ENCODE results near the gene MAPK8IP2. TPM values are rescaled to one million over a fixed set of nuclear protein-coding genes. Genes with fewer than 3 reads are reported as not detected.

The MAPK8IP2 gene
- total RNA-seq, 1 experiment from 2014 or later: 6.4 TPM

DNA sequence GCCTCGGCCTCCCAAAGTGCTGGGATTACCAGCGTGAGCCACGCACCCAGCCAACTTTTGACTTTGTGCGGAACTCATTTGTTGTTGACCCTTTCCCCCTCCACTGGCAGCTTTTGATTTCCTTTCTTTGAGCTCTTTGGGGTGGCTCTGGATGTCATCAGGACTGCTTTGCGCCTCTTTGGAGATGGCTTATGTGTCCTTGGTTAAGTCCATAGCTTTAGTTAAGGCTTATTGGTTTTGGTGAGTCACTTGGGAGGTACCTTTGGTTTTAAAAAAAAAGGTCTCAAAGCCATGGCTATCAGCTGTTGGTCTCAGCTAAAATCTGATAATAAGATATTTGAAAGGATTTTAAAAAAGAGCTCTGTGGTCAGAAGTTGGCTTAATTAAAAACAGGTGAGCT lies 32.5 kb downstream of the MAPK8IP2 start:
- DNase-seq (ENCODE audit: low read depth, low spot score) (no peak), ATAC-seq (no peak)
- Histone ChIP-seq H3K27me3 (ENCODE audit: insufficient read depth, low read length) (no peaks in the 10 kb centered on the region), H3K4me2 (ENCODE audit: low read length) (no peak overlapping the region), H3K79me2 (ENCODE audit: insufficient read depth, low read length) (no peaks in the 10 kb centered on the region), H3K9ac (ENCODE audit: low read length) (no peak overlapping the region), H3K4me1 (ENCODE audit: control insufficient read depth in 1 of 2, insufficient read depth in 2 of 2, low read length in 2 of 2) (peaks cover 4 to 16% of the 10 kb centered on the region in 2 experiments; a peak in 3 of 4 replicates), H4K20me1 (ENCODE audit: insufficient read depth) (no peaks in the 10 kb centered on the region), H3K36me3 (ENCODE audit: control insufficient read depth in 1 of 2, insufficient read depth in 2 of 2, low read length in 2 of 2) (no peaks in the 10 kb centered on the region), H3K4me3 (replicated peaks in 1 of 2; ENCODE audit: low read depth in 1 of 2, low read length in 2 of 2) (no peak overlapping the region), H3K9me2 (ENCODE audit: insufficient read depth) (no peaks in the 10 kb centered on the region), H3K27ac (ENCODE audit: low read depth, low read length) (no peak overlapping the region), H3K9me3 (ENCODE audit: control insufficient read depth in 1 of 2, insufficient read depth in 1 of 2, low read depth in 1 of 2, low read length in 2 of 2) (no peaks in the 10 kb centered on the region), H2AFZ (ENCODE audit: low read depth, low read length, poor library complexity, severe bottlenecking) (no peak overlapping the region)
- ChIA-PET RAD21 (ENCODE audit: low non-redundant PET in 1 of 2, low total read pairs in 2 of 2, uncharacterized antibody in 2 of 2, unreplicated experiment in 2 of 2) (no interaction called here), CTCF (no interaction called here), POLR2A (no interaction called here)
- no peak for TF ChIP-seq SIN3A (IDR thresholded peaks at IDR 0.05; ENCODE audit: low read depth)
- TF ChIP-seq ZNF274 (IDR thresholded peaks at IDR 0.05; ENCODE audit: low read depth, low read length): no peak
- no peak for TF ChIP-seq FOSL1 (IDR thresholded peaks at IDR 0.05; ENCODE audit: low read depth)
- no peak for TF ChIP-seq TCF7L2 (IDR thresholded peaks at IDR 0.05; ENCODE audit: borderline replicate concordance, extremely low read depth, insufficient read depth, insufficient read length)
- TF ChIP-seq POLR2AphosphoS5 (IDR thresholded peaks at IDR 0.05; ENCODE audit: low read depth, low read length): no peak
- no peak for TF ChIP-seq JUND (IDR thresholded peaks at IDR 0.05)
- no peak for TF ChIP-seq CBX3 (IDR thresholded peaks at IDR 0.05; ENCODE audit: low read depth)
- no peak for TF ChIP-seq ELF1 (IDR thresholded peaks at IDR 0.05; ENCODE audit: borderline replicate concordance, low read depth)
- TF ChIP-seq SP1 (IDR thresholded peaks at IDR 0.05; ENCODE audit: low read depth): no peak
- intact Hi-C loops (cut with micrococcal nuclease): no loop called here
- BruUV-seq (replicated peaks): no TSS peak

DNA sequence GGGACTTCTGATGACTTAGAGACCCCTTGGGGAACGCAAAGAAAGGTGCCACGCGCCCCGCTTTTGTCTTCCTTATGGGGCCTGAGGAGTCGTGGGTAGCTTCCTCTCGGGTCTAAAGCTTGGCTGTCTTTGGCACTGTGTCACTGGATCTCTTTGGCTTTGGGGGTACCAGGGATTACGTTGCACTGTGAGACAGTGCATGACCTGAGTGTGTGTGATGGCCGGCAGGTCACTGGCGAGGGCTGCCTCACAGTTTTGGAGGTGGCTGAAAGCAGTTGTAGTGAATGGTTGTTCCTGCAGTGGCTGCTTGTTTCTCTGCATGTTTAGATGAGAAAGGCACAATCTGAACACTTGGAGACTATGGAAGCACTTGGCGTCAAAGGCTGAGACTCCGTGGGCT lies 33.2 kb downstream of the MAPK8IP2 start:
- no TSS peak for BruUV-seq (replicated peaks)
- ChIA-PET RAD21 (ENCODE audit: low non-redundant PET in 1 of 2, low total read pairs in 2 of 2, uncharacterized antibody in 2 of 2, unreplicated experiment in 2 of 2) (no interaction called here), POLR2A (no interaction called here), CTCF (no interaction called here)
- Histone ChIP-seq H3K9me2 (ENCODE audit: insufficient read depth) (no peaks in the 10 kb centered on the region), H3K4me1 (ENCODE audit: control insufficient read depth in 1 of 2, insufficient read depth in 2 of 2, low read length in 2 of 2) (peaks cover 2 to 10% of the 10 kb centered on the region in 2 experiments; a peak in 3 of 4 replicates), H3K4me2 (ENCODE audit: low read length) (no peak overlapping the region), H3K36me3 (ENCODE audit: control insufficient read depth in 1 of 2, insufficient read depth in 2 of 2, low read length in 2 of 2) (no peaks in the 10 kb centered on the region), H3K27ac (ENCODE audit: low read depth, low read length) (no peak overlapping the region), H4K20me1 (ENCODE audit: insufficient read depth) (no peaks in the 10 kb centered on the region), H3K9ac (ENCODE audit: low read length) (no peak overlapping the region), H3K27me3 (ENCODE audit: insufficient read depth, low read length) (no peaks in the 10 kb centered on the region), H3K9me3 (ENCODE audit: control insufficient read depth in 1 of 2, insufficient read depth in 1 of 2, low read depth in 1 of 2, low read length in 2 of 2) (no peaks in the 10 kb centered on the region), H3K79me2 (ENCODE audit: insufficient read depth, low read length) (no peaks in the 10 kb centered on the region), H2AFZ (ENCODE audit: low read depth, low read length, poor library complexity, severe bottlenecking) (no peak overlapping the region), H3K4me3 (replicated peaks in 1 of 2; ENCODE audit: low read depth in 1 of 2, low read length in 2 of 2) (no peak overlapping the region)
- intact Hi-C loops (cut with micrococcal nuclease): no loop called here
- ATAC-seq (no peak), DNase-seq (ENCODE audit: low read depth, low spot score) (no peak)
- TF ChIP-seq ZNF274 (IDR thresholded peaks at IDR 0.05; ENCODE audit: low read depth, low read length) (no peak), TCF7L2 (IDR thresholded peaks at IDR 0.05; ENCODE audit: borderline replicate concordance, extremely low read depth, insufficient read depth, insufficient read length) (no peak), RAD21 (IDR thresholded peaks at IDR 0.05; ENCODE audit: low read depth) (no peak), EGR1 (IDR thresholded peaks at IDR 0.05; ENCODE audit: low read depth) (no peak), EZH2phosphoT487 (IDR thresholded peaks at IDR 0.05; ENCODE audit: borderline replicate concordance) (no peak), POLR2AphosphoS5 (IDR thresholded peaks at IDR 0.05; ENCODE audit: low read depth, low read length) (no peak), POLR2A (IDR thresholded peaks at IDR 0.05; ENCODE audit: borderline replicate concordance, extremely low read depth, insufficient read depth, insufficient read length) (no peak), ATF3 (IDR thresholded peaks at IDR 0.05) (no peak), SRF (IDR thresholded peaks at IDR 0.05; ENCODE audit: low read depth) (no peak), SP1 (IDR thresholded peaks at IDR 0.05; ENCODE audit: low read depth) (no peak)
- TF ChIP-seq, protein P1, sequence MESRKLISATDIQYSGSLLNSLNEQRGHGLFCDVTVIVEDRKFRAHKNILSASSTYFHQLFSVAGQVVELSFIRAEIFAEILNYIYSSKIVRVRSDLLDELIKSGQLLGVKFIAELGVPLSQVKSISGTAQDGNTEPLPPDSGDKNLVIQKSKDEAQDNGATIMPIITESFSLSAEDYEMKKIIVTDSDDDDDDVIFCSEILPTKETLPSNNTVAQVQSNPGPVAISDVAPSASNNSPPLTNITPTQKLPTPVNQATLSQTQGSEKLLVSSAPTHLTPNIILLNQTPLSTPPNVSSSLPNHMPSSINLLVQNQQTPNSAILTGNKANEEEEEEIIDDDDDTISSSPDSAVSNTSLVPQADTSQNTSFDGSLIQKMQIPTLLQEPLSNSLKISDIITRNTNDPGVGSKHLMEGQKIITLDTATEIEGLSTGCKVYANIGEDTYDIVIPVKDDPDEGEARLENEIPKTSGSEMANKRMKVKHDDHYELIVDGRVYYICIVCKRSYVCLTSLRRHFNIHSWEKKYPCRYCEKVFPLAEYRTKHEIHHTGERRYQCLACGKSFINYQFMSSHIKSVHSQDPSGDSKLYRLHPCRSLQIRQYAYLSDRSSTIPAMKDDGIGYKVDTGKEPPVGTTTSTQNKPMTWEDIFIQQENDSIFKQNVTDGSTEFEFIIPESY (IDR thresholded peaks at IDR 0.05; ENCODE audit: extremely low read depth, insufficient replicate concordance, low read length): no peak
- TF ChIP-seq, protein P2, sequence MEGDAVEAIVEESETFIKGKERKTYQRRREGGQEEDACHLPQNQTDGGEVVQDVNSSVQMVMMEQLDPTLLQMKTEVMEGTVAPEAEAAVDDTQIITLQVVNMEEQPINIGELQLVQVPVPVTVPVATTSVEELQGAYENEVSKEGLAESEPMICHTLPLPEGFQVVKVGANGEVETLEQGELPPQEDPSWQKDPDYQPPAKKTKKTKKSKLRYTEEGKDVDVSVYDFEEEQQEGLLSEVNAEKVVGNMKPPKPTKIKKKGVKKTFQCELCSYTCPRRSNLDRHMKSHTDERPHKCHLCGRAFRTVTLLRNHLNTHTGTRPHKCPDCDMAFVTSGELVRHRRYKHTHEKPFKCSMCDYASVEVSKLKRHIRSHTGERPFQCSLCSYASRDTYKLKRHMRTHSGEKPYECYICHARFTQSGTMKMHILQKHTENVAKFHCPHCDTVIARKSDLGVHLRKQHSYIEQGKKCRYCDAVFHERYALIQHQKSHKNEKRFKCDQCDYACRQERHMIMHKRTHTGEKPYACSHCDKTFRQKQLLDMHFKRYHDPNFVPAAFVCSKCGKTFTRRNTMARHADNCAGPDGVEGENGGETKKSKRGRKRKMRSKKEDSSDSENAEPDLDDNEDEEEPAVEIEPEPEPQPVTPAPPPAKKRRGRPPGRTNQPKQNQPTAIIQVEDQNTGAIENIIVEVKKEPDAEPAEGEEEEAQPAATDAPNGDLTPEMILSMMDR (IDR thresholded peaks at IDR 0.05 in 2 of 3, conservative IDR thresholded peaks at IDR 0.05 in 1 of 3; ENCODE audit: borderline replicate concordance in 1 of 3, insufficient read depth in 1 of 3, low read depth in 2 of 3, low read length in 2 of 3): no peak
